ENCODE results near the gene SH3PXD2A.

GRCh38 chr10:103752680-103753248 lies 102.6 kb downstream of the SH3PXD2A start:
- TF ChIP-seq GATA2 (IDR thresholded peaks at IDR 0.05; ENCODE audit: low read depth, low read length): no peak
- no peak for TF ChIP-seq GATA3 (IDR thresholded peaks at IDR 0.05; ENCODE audit: low read depth, low read length)

All from SH-SY5Y (cell line).